Naive thymus-derived CD4-positive, alpha-beta T cell (primary cell): ENCODE results near the gene EYA2. TPM values are rescaled to one million over a fixed set of nuclear protein-coding genes. Genes with fewer than 3 reads are reported as not detected.

ENCODE experiments used
- ATAC-seq: fragments of 150-1000 bp; cut with Tn5 transposase; 2 replicates; pipeline ENCODE4 v1.10.0; 2021; ENCODE audit warnings: mild to moderate bottlenecking, moderate library complexity
- CTCF ChIA-PET: fragments of 350-600 bp; sonication (Branson Sonifier 250); formaldehyde crosslinking; loops from one replicate; lab custom pipeline; 2021; ENCODE audit warnings: antibody characterized with exemption; lab: Charles Lee
- POLR2A ChIA-PET: fragments of 350-600 bp; sonication (Branson Sonifier 250); formaldehyde crosslinking; loops from one replicate; lab custom pipeline; 2021; ENCODE audit warnings: antibody characterized with exemption, inconsistent platforms; lab: Charles Lee
- DNase-seq, 9 donors: peaks; one replicate each; pipeline versions ENCODE4 v3.0.0 to v3.0.0-alpha.2; 2020 to 2022; ENCODE audit warnings: mixed read lengths in 1 of 9
- H3K27ac ChIP-seq: one replicate; pipeline ENCODE4 v1.7.0; 2013; ENCODE audit warnings: mild to moderate bottlenecking, low read depth, low read length, moderate library complexity
- H3K27me3 ChIP-seq, 2 donors: one replicate each; pipeline ENCODE4 v1.7.0; 2013; ENCODE audit warnings: low read length in 2 of 2, mild to moderate bottlenecking in 2 of 2, moderate library complexity in 2 of 2; ENCODE audit not compliant: control insufficient read depth in 2 of 2, insufficient read depth in 2 of 2
- H3K36me3 ChIP-seq, 3 experiments: 1 replicate in 2 of 3; 2 replicates in 1 of 3; pipeline ENCODE4 v1.7.0; 2013; ENCODE audit warnings: low read length in 3 of 3, mild to moderate bottlenecking in 3 of 3, moderate library complexity in 1 of 3; ENCODE audit not compliant: insufficient read depth in 3 of 3, control insufficient read depth in 2 of 3
- H3K4me1 ChIP-seq, 2 donors: one replicate each; pipeline ENCODE4 v1.7.0; 2013; ENCODE audit warnings: low read length in 2 of 2, mild to moderate bottlenecking in 2 of 2, moderate library complexity in 1 of 2; ENCODE audit not compliant: control insufficient read depth in 2 of 2, insufficient read depth in 2 of 2
- H3K4me3 ChIP-seq: 2 replicates; pipeline ENCODE4 v1.7.0; 2013; ENCODE audit warnings: mild to moderate bottlenecking, low read length
- H3K9me3 ChIP-seq, 3 experiments: 1 replicate in 2 of 3; 2 replicates in 1 of 3; pipeline ENCODE4 v1.7.0; 2013; ENCODE audit warnings: low read length in 3 of 3; ENCODE audit not compliant: control insufficient read depth in 2 of 3
- H3K27ac Mint-ChIP-seq, 9 donors: one replicate each; pipeline ENCODE4 v1.8.0; 2020 to 2022; ENCODE audit warnings: mixed read lengths in 9 of 9, mild to moderate bottlenecking in 8 of 9, moderate library complexity in 5 of 9, inconsistent platforms in 2 of 9
- H3K27me3 Mint-ChIP-seq, 5 donors: one replicate each; pipeline ENCODE4 v1.8.0; 2021 to 2022; ENCODE audit warnings: mixed read lengths in 5 of 5, mild to moderate bottlenecking in 1 of 5
- H3K36me3 Mint-ChIP-seq, 5 donors: one replicate each; pipeline ENCODE4 v1.8.0; 2020 to 2022; ENCODE audit warnings: mixed read lengths in 5 of 5, mild to moderate bottlenecking in 3 of 5, inconsistent platforms in 1 of 5
- H3K4me1 Mint-ChIP-seq, 7 donors: one replicate each; pipeline ENCODE4 v1.8.0; 2020 to 2022; ENCODE audit warnings: mixed read lengths in 7 of 7, mild to moderate bottlenecking in 3 of 7, inconsistent platforms in 1 of 7
- H3K4me3 Mint-ChIP-seq, 10 donors: one replicate each; pipeline ENCODE4 v1.8.0; 2020 to 2022; ENCODE audit warnings: mild to moderate bottlenecking in 10 of 10, mixed read lengths in 10 of 10, moderate library complexity in 6 of 10, inconsistent platforms in 2 of 10
- H3K9me3 Mint-ChIP-seq, 11 donors: one replicate each; pipeline ENCODE4 v1.8.0; 2020 to 2022; ENCODE audit warnings: mixed read lengths in 11 of 11, mild to moderate bottlenecking in 4 of 11, inconsistent platforms in 1 of 11, moderate library complexity in 1 of 11
- intact Hi-C, 2 donors: fragments of 100-400 bp; cut with micrococcal nuclease; formaldehyde crosslinking; loops; one replicate each; pipeline ENCODE4 v1.15.1; 2023
- polyA plus RNA-seq, 2 donors: library from polyadenylated mRNA; unstranded; fragments of 300-500 nt; fragmentation: Illumina TruSeq; gene quantifications; one replicate each; pipeline ENCODE4 v1.2.3, GENCODE V29; 2021
- total RNA-seq, 6 experiments: library from RNA in 5 of 6; stranded (reverse) in 5 of 6; gene quantifications; 1 replicate in 5 of 6; 2 replicates in 1 of 6; pipeline ENCODE4 v1.2.3 and lab custom pipeline; 2021 to 2026

EYA2 gene
- total and polyA plus RNA-seq, 7 experiments from 2014 or later = 0.16 TPM; not detected in 6

- peaks cover 0 to 22% (median 6%) of the 10 kb centered on the region in 11 donors for H3K9me3 Mint-ChIP-seq
- ChIA-PET CTCF (no interaction called here), POLR2A (no interaction called here)
- no peaks in the 10 kb centered on the region for H3K4me1 Mint-ChIP-seq
- no peak overlapping the region for H3K27ac ChIP-seq
- no peaks in the 10 kb centered on the region for H3K27me3 ChIP-seq
- H3K27ac Mint-ChIP-seq = no peak overlapping the region
- intact Hi-C loops = no loop called here
- no peak overlapping the region for H3K4me3 Mint-ChIP-seq
- no peaks in the 10 kb centered on the region for H3K9me3 ChIP-seq
- no peak overlapping the region for H3K4me3 ChIP-seq
- H3K36me3 Mint-ChIP-seq = peaks cover 0 to 5% (median 0%) of the 10 kb centered on the region in 5 donors
- ATAC-seq (no peak), DNase-seq (no peak)
- H3K27me3 Mint-ChIP-seq = peaks cover 6 to 28% (median 14%) of the 10 kb centered on the region in 5 donors
- no peaks in the 10 kb centered on the region for H3K4me1 ChIP-seq
- no peaks in the 10 kb centered on the region for H3K36me3 ChIP-seq
These were observed 153.4 kb downstream of the EYA2 start for GRCh38 chr20:47048054-47048453.

GRCh38 chr20:47049771-47050170, 155.1 kb downstream of the EYA2 start:
- Histone ChIP-seq H3K27me3 (no peaks in the 10 kb centered on the region), H3K4me1 (no peaks in the 10 kb centered on the region), H3K36me3 (no peaks in the 10 kb centered on the region), H3K27ac (no peak overlapping the region), H3K4me3 (no peak overlapping the region), H3K9me3 (no peaks in the 10 kb centered on the region)
- POLR2A ChIA-PET = no interaction called here
- peaks cover 0 to 18% (median 5%) of the 10 kb centered on the region in 11 donors for H3K9me3 Mint-ChIP-seq
- no peak overlapping the region for H3K27ac Mint-ChIP-seq
- H3K36me3 Mint-ChIP-seq = peaks cover 0 to 5% (median 0%) of the 10 kb centered on the region in 5 donors
- peaks cover 6 to 24% (median 13%) of the 10 kb centered on the region in 5 donors for H3K27me3 Mint-ChIP-seq
- CTCF ChIA-PET = no interaction called here
- ATAC-seq (no peak), DNase-seq (no peak)
- no peak overlapping the region for H3K4me3 Mint-ChIP-seq
- intact Hi-C loops = no loop called here
- H3K4me1 Mint-ChIP-seq = no peaks in the 10 kb centered on the region

- ChIA-PET CTCF (no interaction called here), POLR2A (no interaction called here)
- DNase-seq (no peak), ATAC-seq (no peak)
- Histone ChIP-seq H3K27me3 (no peaks in the 10 kb centered on the region), H3K27ac (no peak overlapping the region), H3K4me3 (no peak overlapping the region), H3K9me3 (no peaks in the 10 kb centered on the region), H3K4me1 (no peaks in the 10 kb centered on the region), H3K36me3 (no peaks in the 10 kb centered on the region)
- intact Hi-C loops = no loop called here
- no peak overlapping the region for H3K4me3 Mint-ChIP-seq
- peaks cover 6 to 27% (median 14%) of the 10 kb centered on the region in 5 donors for H3K27me3 Mint-ChIP-seq
- H3K36me3 Mint-ChIP-seq = peaks cover 0 to 5% (median 0%) of the 10 kb centered on the region in 5 donors
- H3K27ac Mint-ChIP-seq = no peak overlapping the region
- H3K4me1 Mint-ChIP-seq = no peaks in the 10 kb centered on the region
- H3K9me3 Mint-ChIP-seq = peaks cover 0 to 15% (median 3%) of the 10 kb centered on the region in 11 donors
These were observed 156.4 kb downstream of the EYA2 start for GRCh38 chr20:47050996-47051395.

GRCh38 chr20:47051936-47052526, 157.4 kb downstream of the EYA2 start:
- peaks cover 0 to 5% (median 0%) of the 10 kb centered on the region in 5 donors for H3K36me3 Mint-ChIP-seq
- CTCF ChIA-PET = no interaction called here
- H3K36me3 ChIP-seq = no peaks in the 10 kb centered on the region
- no peaks in the 10 kb centered on the region for H3K4me1 ChIP-seq
- no peak overlapping the region for H3K27ac Mint-ChIP-seq
- DNase-seq (no peak), ATAC-seq (no peak)
- H3K9me3 Mint-ChIP-seq = peaks cover 0 to 13% (median 3%) of the 10 kb centered on the region in 11 donors
- H3K4me3 ChIP-seq = no peak overlapping the region
- intact Hi-C loops = no loop called here
- peaks cover 6 to 31% (median 14%) of the 10 kb centered on the region in 5 donors for H3K27me3 Mint-ChIP-seq
- no peaks in the 10 kb centered on the region for H3K9me3 ChIP-seq
- no peak overlapping the region for H3K4me3 Mint-ChIP-seq
- POLR2A ChIA-PET = no interaction called here
- H3K27ac ChIP-seq = no peak overlapping the region
- no peaks in the 10 kb centered on the region for H3K27me3 ChIP-seq
- no peaks in the 10 kb centered on the region for H3K4me1 Mint-ChIP-seq

GRCh38 chr20:47054506-47054905, 159.9 kb downstream of the EYA2 start:
- ATAC-seq = no peak
- peaks cover 6 to 29% (median 20%) of the 10 kb centered on the region in 5 donors for H3K27me3 Mint-ChIP-seq
- POLR2A ChIA-PET = no interaction called here

GRCh38 chr20:47054945-47055344, 160.3 kb downstream of the EYA2 start:
- no peaks in the 10 kb centered on the region for H3K9me3 ChIP-seq
- Mint-ChIP-seq H3K4me1 (no peaks in the 10 kb centered on the region), H3K27me3 (peaks cover 3 to 29% (median 23%) of the 10 kb centered on the region in 5 donors), H3K9me3 (peaks cover 0 to 13% (median 3%) of the 10 kb centered on the region in 11 donors), H3K27ac (no peak overlapping the region), H3K4me3 (no peak overlapping the region), H3K36me3 (no peaks in the 10 kb centered on the region)
- DNase-seq (no peak), ATAC-seq (no peak)
- intact Hi-C loops = no loop called here
- no peaks in the 10 kb centered on the region for H3K4me1 ChIP-seq
- H3K27ac ChIP-seq = no peak overlapping the region
- ChIA-PET POLR2A (no interaction called here), CTCF (no interaction called here)
- no peaks in the 10 kb centered on the region for H3K27me3 ChIP-seq
- no peaks in the 10 kb centered on the region for H3K36me3 ChIP-seq
- no peak overlapping the region for H3K4me3 ChIP-seq

More at GRCh38 chr20:47054506-47054905, 159.9 kb downstream of the EYA2 start:
- H3K4me3 Mint-ChIP-seq = no peak overlapping the region
- intact Hi-C loops = no loop called here
- no peak overlapping the region for H3K27ac ChIP-seq
- no peaks in the 10 kb centered on the region for H3K36me3 Mint-ChIP-seq
- CTCF ChIA-PET = no interaction called here
- H3K27ac Mint-ChIP-seq = no peak overlapping the region
- H3K4me1 Mint-ChIP-seq = no peaks in the 10 kb centered on the region
- no peak overlapping the region for H3K4me3 ChIP-seq
- H3K4me1 ChIP-seq = no peaks in the 10 kb centered on the region
- H3K9me3 Mint-ChIP-seq = peaks cover 0 to 10% (median 4%) of the 10 kb centered on the region in 11 donors
- H3K9me3 ChIP-seq = no peaks in the 10 kb centered on the region
- H3K27me3 ChIP-seq = no peaks in the 10 kb centered on the region
- no peak for DNase-seq
- no peaks in the 10 kb centered on the region for H3K36me3 ChIP-seq
